C4-2B (cell line): ENCODE measurements around the gene SFTPD.
"Not testable (repeated sequence)": the region's sequence is repeated elsewhere in the genome, so short reads cannot be mapped to it uniquely, and the experiment has no call there.

Experiments
- CTCF ChIP-seq: fragments of 450-650 bp; conservative IDR thresholded peaks from 2 replicates; pipeline ENCODE4 v1.5.1; 2017; ENCODE audit warnings: mild to moderate bottlenecking
- ZFX ChIP-seq: fragments of 450-650 bp; IDR thresholded peaks from 2 replicates; pipeline ENCODE4 v1.6.1; 2017

DNA sequence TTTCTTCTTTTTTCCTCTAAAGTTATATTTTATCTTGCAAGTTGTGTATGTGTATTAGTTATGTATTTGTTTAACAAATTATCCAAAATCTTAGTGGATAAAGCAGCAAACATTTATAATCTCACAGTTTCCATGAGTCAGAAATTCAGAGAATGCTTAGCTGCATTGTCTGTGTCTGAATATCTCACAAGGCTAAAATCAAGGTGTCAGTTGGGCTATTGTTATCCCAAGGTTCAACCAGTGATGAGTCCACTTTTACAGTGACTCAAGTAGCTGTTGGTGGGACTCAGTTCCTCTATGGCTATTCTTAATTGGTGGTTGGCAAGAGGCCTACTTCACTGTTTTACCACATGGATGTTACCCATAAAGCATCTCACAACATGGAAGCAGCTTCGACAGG, 47.3 kb downstream of the SFTPD start:
- not testable (repeated sequence) for TF ChIP-seq CTCF, ZFX
